WTC11 (cell line): ENCODE results near the gene PDE5A.

ENCODE experiments used
- FOXK1 ChIP-seq: sonication (generic); formaldehyde crosslinking; IDR thresholded peaks from 2 replicates; pipeline ENCODE4 v1.8.0; 2022; ENCODE audit warnings: mild to moderate bottlenecking, moderate library complexity, missing genetic modification reagents
- NFYB ChIP-seq: sonication (generic); formaldehyde crosslinking; conservative IDR thresholded peaks from 2 replicates; pipeline ENCODE4 v1.8.0; 2022; ENCODE audit warnings: low read depth, missing genetic modification reagents
- SOX15 ChIP-seq: fragments of 250-450 bp; sonication (Bioruptor Pico); IDR thresholded peaks from 2 replicates; pipeline ENCODE4 v1.9.0; 2021; ENCODE audit warnings: mild to moderate bottlenecking
- SP1 ChIP-seq: sonication (generic); formaldehyde crosslinking; conservative IDR thresholded peaks from 2 replicates; pipeline ENCODE4 v1.8.1; 2022; ENCODE audit warnings: missing genetic modification reagents
- TEAD1 ChIP-seq: sonication (generic); formaldehyde crosslinking; IDR thresholded peaks from 2 replicates; pipeline ENCODE4 v1.8.0; 2022; ENCODE audit warnings: mild to moderate bottlenecking, missing genetic modification reagents
- TF ChIP-seq, protein P1 (sequence below): sonication (generic); formaldehyde crosslinking; IDR thresholded peaks from 2 replicates; pipeline ENCODE4 v1.8.1; 2023; ENCODE audit warnings: mild to moderate bottlenecking, missing genetic modification reagents, borderline replicate concordance
- TF ChIP-seq, protein P2 (sequence below): fragments of 200-600 bp; IDR thresholded peaks from 2 replicates; pipeline ENCODE4 v1.8.0; 2022; ENCODE audit warnings: antibody characterized with exemption
- TF ChIP-seq, protein P3 (sequence below): sonication (generic); formaldehyde crosslinking; IDR thresholded peaks from 2 replicates; pipeline ENCODE4 v1.8.1; 2023; ENCODE audit warnings: mild to moderate bottlenecking, missing genetic modification reagents
- TF ChIP-seq, protein P4 (sequence below): sonication (generic); formaldehyde crosslinking; IDR thresholded peaks from 2 replicates; pipeline ENCODE4 v1.8.0; 2022; ENCODE audit warnings: mild to moderate bottlenecking, missing genetic modification reagents
- TF ChIP-seq, protein P5 (sequence below): fragments of 250-450 bp; sonication (Bioruptor Pico); conservative IDR thresholded peaks from 2 replicates; pipeline ENCODE4 v1.9.0; 2021; ENCODE audit warnings: mild to moderate bottlenecking

DNA sequence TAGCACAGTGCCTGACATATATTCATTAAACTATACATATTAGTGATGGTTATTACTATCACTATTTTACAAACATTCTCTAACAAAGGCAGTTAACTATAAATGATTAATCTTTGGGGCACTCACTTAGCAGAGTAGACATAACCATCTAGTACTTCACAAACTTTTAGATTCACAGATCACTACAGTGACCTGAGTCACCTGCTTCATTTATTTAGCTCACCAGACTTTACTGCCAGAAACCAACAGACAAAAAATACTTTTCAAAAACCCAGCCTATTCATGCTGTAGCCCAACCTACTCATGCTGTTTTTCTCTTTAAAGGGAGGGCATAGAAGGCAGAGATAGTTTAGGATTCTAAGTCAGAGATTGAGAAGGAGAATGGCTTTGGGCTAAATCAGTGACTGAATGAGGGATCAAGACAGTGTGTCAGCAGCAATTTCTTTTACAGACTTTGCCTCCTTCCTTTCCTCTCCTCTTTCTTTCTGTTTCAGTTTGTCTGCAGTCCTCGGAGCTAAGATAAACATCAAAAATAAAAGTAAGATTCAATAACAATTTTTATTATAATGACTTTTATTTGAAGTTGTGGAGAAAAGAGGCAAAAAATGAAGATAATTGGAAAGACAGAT is 34.7 kb upstream of the PDE5A start:
- TF ChIP-seq TEAD1 (CRISPR knock-in tag) (no peak), NFYB (CRISPR knock-in tag) (no peak), SP1 (no peak), FOXK1 (CRISPR knock-in tag) (no peak), SOX15 (no peak)
- TF ChIP-seq, protein P1, sequence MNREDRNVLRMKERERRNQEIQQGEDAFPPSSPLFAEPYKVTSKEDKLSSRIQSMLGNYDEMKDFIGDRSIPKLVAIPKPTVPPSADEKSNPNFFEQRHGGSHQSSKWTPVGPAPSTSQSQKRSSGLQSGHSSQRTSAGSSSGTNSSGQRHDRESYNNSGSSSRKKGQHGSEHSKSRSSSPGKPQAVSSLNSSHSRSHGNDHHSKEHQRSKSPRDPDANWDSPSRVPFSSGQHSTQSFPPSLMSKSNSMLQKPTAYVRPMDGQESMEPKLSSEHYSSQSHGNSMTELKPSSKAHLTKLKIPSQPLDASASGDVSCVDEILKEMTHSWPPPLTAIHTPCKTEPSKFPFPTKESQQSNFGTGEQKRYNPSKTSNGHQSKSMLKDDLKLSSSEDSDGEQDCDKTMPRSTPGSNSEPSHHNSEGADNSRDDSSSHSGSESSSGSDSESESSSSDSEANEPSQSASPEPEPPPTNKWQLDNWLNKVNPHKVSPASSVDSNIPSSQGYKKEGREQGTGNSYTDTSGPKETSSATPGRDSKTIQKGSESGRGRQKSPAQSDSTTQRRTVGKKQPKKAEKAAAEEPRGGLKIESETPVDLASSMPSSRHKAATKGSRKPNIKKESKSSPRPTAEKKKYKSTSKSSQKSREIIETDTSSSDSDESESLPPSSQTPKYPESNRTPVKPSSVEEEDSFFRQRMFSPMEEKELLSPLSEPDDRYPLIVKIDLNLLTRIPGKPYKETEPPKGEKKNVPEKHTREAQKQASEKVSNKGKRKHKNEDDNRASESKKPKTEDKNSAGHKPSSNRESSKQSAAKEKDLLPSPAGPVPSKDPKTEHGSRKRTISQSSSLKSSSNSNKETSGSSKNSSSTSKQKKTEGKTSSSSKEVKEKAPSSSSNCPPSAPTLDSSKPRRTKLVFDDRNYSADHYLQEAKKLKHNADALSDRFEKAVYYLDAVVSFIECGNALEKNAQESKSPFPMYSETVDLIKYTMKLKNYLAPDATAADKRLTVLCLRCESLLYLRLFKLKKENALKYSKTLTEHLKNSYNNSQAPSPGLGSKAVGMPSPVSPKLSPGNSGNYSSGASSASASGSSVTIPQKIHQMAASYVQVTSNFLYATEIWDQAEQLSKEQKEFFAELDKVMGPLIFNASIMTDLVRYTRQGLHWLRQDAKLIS (CRISPR knock-in tag): no peak
- TF ChIP-seq, protein P2, sequence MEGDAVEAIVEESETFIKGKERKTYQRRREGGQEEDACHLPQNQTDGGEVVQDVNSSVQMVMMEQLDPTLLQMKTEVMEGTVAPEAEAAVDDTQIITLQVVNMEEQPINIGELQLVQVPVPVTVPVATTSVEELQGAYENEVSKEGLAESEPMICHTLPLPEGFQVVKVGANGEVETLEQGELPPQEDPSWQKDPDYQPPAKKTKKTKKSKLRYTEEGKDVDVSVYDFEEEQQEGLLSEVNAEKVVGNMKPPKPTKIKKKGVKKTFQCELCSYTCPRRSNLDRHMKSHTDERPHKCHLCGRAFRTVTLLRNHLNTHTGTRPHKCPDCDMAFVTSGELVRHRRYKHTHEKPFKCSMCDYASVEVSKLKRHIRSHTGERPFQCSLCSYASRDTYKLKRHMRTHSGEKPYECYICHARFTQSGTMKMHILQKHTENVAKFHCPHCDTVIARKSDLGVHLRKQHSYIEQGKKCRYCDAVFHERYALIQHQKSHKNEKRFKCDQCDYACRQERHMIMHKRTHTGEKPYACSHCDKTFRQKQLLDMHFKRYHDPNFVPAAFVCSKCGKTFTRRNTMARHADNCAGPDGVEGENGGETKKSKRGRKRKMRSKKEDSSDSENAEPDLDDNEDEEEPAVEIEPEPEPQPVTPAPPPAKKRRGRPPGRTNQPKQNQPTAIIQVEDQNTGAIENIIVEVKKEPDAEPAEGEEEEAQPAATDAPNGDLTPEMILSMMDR: no peak
- TF ChIP-seq, protein P3, sequence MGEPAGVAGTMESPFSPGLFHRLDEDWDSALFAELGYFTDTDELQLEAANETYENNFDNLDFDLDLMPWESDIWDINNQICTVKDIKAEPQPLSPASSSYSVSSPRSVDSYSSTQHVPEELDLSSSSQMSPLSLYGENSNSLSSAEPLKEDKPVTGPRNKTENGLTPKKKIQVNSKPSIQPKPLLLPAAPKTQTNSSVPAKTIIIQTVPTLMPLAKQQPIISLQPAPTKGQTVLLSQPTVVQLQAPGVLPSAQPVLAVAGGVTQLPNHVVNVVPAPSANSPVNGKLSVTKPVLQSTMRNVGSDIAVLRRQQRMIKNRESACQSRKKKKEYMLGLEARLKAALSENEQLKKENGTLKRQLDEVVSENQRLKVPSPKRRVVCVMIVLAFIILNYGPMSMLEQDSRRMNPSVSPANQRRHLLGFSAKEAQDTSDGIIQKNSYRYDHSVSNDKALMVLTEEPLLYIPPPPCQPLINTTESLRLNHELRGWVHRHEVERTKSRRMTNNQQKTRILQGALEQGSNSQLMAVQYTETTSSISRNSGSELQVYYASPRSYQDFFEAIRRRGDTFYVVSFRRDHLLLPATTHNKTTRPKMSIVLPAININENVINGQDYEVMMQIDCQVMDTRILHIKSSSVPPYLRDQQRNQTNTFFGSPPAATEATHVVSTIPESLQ: no peak
- TF ChIP-seq, protein P4, sequence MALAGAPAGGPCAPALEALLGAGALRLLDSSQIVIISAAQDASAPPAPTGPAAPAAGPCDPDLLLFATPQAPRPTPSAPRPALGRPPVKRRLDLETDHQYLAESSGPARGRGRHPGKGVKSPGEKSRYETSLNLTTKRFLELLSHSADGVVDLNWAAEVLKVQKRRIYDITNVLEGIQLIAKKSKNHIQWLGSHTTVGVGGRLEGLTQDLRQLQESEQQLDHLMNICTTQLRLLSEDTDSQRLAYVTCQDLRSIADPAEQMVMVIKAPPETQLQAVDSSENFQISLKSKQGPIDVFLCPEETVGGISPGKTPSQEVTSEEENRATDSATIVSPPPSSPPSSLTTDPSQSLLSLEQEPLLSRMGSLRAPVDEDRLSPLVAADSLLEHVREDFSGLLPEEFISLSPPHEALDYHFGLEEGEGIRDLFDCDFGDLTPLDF: no peak
- TF ChIP-seq, protein P5, sequence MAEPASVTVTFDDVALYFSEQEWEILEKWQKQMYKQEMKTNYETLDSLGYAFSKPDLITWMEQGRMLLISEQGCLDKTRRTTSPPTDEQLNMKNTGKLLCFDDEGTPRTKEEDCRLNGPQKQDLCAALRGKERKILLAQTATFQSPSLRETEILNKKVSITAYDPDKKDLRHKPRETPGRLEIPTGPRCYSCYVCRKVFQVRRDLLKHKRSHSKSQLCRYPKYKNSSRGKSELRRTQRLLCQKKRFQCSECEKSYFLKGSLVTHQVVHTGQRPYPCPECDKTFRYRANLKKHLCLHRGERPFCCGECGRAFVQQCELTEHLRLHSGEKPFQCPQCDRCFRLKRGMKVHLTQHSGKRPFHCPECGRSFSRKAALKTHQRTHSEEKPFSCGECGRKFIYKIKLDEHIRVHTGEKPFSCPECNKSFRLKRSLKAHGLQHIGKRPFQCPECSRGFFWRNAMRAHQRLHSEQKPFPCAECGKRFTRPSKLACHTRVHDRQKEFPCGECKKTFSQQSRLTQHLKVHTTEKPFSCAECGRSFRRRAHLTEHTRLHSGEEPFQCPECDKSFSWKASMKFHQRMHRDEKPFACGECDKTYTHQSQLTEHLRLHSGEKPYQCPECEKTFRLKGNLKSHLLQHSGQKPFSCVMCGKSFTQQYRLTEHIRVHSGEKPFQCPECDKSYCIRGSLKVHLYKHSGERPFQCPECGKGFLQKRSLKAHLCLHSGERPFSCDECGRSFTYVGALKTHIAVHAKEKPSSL (CRISPR knock-in tag): no peak
